HepG2 (cell line): Measurements from ENCODE around the gene ART1. TPM values are rescaled to one million over a fixed set of nuclear protein-coding genes. Genes with fewer than 3 reads are reported as not detected.

Experiments
- FOXC1 ChIP-seq: sonication (generic); formaldehyde crosslinking; IDR thresholded peaks from 2 replicates; pipeline ENCODE4 v1.8.0; 2022; ENCODE audit warnings: mild to moderate bottlenecking, missing genetic modification reagents, borderline replicate concordance
- GMEB2 ChIP-seq: IDR thresholded peaks from 2 replicates; pipeline ENCODE4 v1.6.1; 2016; ENCODE audit warnings: missing biosample characterization, missing genetic modification reagents, low read depth
- MZF1 ChIP-seq: sonication (generic); formaldehyde crosslinking; IDR thresholded peaks from 2 replicates; pipeline ENCODE4 v1.8.1; 2023; ENCODE audit warnings: mild to moderate bottlenecking, missing genetic modification reagents, borderline replicate concordance
- NFKBIZ ChIP-seq: IDR thresholded peaks from 2 replicates; pipeline ENCODE4 v1.6.1; 2018; ENCODE audit warnings: missing genetic modification reagents, missing compliant biosample characterization
- POGK ChIP-seq: sonication (generic); formaldehyde crosslinking; conservative IDR thresholded peaks from 2 replicates; pipeline ENCODE4 v1.8.0; 2022; ENCODE audit warnings: mild to moderate bottlenecking, moderate library complexity, missing genetic modification reagents
- RAD51 ChIP-seq: fragments of 450-650 bp; IDR thresholded peaks from 2 replicates; pipeline ENCODE4 v1.6.1; 2016; ENCODE audit warnings: borderline replicate concordance
- SOX5 ChIP-seq: IDR thresholded peaks from 2 replicates; pipeline ENCODE4 v1.6.1; 2016; ENCODE audit warnings: borderline replicate concordance
- THAP7 ChIP-seq: sonication (generic); formaldehyde crosslinking; IDR thresholded peaks from 2 replicates; pipeline ENCODE4 v1.8.1; 2023; ENCODE audit warnings: mild to moderate bottlenecking, missing genetic modification reagents
- U2AF2 ChIP-seq: fragments of 200-400 bp; formaldehyde crosslinking; IDR thresholded peaks from 2 replicates; pipeline ENCODE4 v1.6.1; 2017; ENCODE audit warnings: low read depth, mild to moderate bottlenecking, low read length
- ZBTB21 ChIP-seq: sonication (generic); formaldehyde crosslinking; IDR thresholded peaks from 2 replicates; pipeline ENCODE4 v1.4.0; 2020; ENCODE audit warnings: missing genetic modification reagents
- ZFP36L1 ChIP-seq: sonication (generic); formaldehyde crosslinking; IDR thresholded peaks from 2 replicates; pipeline ENCODE4 v1.8.0; 2022; ENCODE audit warnings: mild to moderate bottlenecking, missing genetic modification reagents, moderate library complexity
- ZNF142 ChIP-seq: sonication (generic); formaldehyde crosslinking; IDR thresholded peaks from 2 replicates; pipeline ENCODE4 v1.4.0; 2020; ENCODE audit warnings: missing genetic modification reagents
- ZNF296 ChIP-seq: sonication (generic); formaldehyde crosslinking; conservative IDR thresholded peaks from 2 replicates; pipeline ENCODE4 v1.5.0; 2020; ENCODE audit warnings: mild to moderate bottlenecking, missing genetic modification reagents
- ZNF496 ChIP-seq: sonication (generic); formaldehyde crosslinking; IDR thresholded peaks from 2 replicates; pipeline ENCODE4 v1.8.1; 2023; ENCODE audit warnings: mild to moderate bottlenecking, moderate library complexity, missing genetic modification reagents; ENCODE audit not compliant: insufficient replicate concordance
- ZNF549 ChIP-seq: sonication (generic); formaldehyde crosslinking; IDR thresholded peaks from 2 replicates; pipeline ENCODE4 v1.5.0; 2020; ENCODE audit warnings: missing genetic modification reagents
- ZNF556 ChIP-seq: sonication (generic); formaldehyde crosslinking; IDR thresholded peaks from 2 replicates; pipeline ENCODE4 v1.4.0; 2020; ENCODE audit warnings: mild to moderate bottlenecking, missing genetic modification reagents, borderline replicate concordance
- ZNF776 ChIP-seq: sonication (generic); formaldehyde crosslinking; IDR thresholded peaks from 2 replicates; pipeline ENCODE4 v1.4.0; 2020; ENCODE audit warnings: mild to moderate bottlenecking, missing genetic modification reagents
- polyA plus RNA-seq, 8 experiments: library from polyadenylated mRNA; depleted of rRNA in 3 of 8; stranded (reverse) in 7 of 8; unstranded in 1 of 8; fragments of >200 nt; fragmentation: Illumina TruSeq in 4 of 8; extraction: Trizol in 4 of 8; gene quantifications; 2 replicates each; pipeline versions ENCODE4 v1.2.1 to v1.2.3, GENCODE V29; 2011 to 2016; ENCODE audit warnings: low read depth in 4 of 8, missing spikeins in 1 of 8, mixed read lengths in 1 of 8; ENCODE audit not compliant: insufficient read depth in 1 of 8
- total RNA-seq, 5 experiments: library from RNA; depleted of rRNA; stranded (reverse); fragments of >200 nt; fragmentation: Illumina TruSeq; extraction: Trizol; gene quantifications; 2 replicates each; pipeline ENCODE4 v1.2.3, GENCODE V29; 2016; ENCODE audit warnings: low read depth in 1 of 5

The ART1 gene
- total and polyA plus RNA-seq, 2 of the 13 experiments (the other 11 are each of a cell fraction or from before 2014, with no cell fraction given) = not detected

- TF ChIP-seq ZFP36L1 = no peak
- TF ChIP-seq THAP7 (CRISPR knock-in tag) = 0 out of 2 replicates have a peak, but pooled peaks have one; percentile 20
- TF ChIP-seq RAD51 = no peak
- peak; percentile 41; the same call in 1 of the 2 replicates for TF ChIP-seq FOXC1 (CRISPR knock-in tag)
- TF ChIP-seq U2AF2 = no peak
- TF ChIP-seq ZNF496 = no peak
- no peak for TF ChIP-seq NFKBIZ (CRISPR knock-in tag)
- TF ChIP-seq POGK (CRISPR knock-in tag) = 0 out of 2 replicates have a peak, but pooled peaks have one; percentile 55
- no peak for TF ChIP-seq GMEB2
- no peak for TF ChIP-seq ZBTB21 (CRISPR knock-in tag)
- no peak; the same call in 1 of the 2 replicates for TF ChIP-seq SOX5 (CRISPR knock-in tag)
- TF ChIP-seq MZF1 (CRISPR knock-in tag) = no peak
- TF ChIP-seq ZNF142 (CRISPR knock-in tag) = no peak
- TF ChIP-seq ZNF776 (CRISPR knock-in tag) = no peak
- no peak for TF ChIP-seq ZNF549 (CRISPR knock-in tag)
- TF ChIP-seq ZNF556 (CRISPR knock-in tag) = no peak
- TF ChIP-seq ZNF296 (CRISPR knock-in tag) = no peak
Measured at GRCh38 chr11:3642071-3642951, 2.6 kb upstream of the ART1 start (continued).
